Measurements from ENCODE around the gene CPLANE1.
"Not testable (repeated sequence)": the region's sequence is repeated elsewhere in the genome, so short reads cannot be mapped to it uniquely, and the experiment has no call there.

Gene CPLANE1
- total RNA-seq: 29.0 to 55.1 (median 46.9) reads per million in 4 donors

GRCh38 chr5:37248970-37249814 lies at the start of gene CPLANE1:
Gene CPLANE1 (minus strand): TSS chr5:37249376. CDS start chr5:37247698, 1,678 bp downstream.
- DNase-seq: peak; percentile 17 to 60 (median 27)

DNA sequence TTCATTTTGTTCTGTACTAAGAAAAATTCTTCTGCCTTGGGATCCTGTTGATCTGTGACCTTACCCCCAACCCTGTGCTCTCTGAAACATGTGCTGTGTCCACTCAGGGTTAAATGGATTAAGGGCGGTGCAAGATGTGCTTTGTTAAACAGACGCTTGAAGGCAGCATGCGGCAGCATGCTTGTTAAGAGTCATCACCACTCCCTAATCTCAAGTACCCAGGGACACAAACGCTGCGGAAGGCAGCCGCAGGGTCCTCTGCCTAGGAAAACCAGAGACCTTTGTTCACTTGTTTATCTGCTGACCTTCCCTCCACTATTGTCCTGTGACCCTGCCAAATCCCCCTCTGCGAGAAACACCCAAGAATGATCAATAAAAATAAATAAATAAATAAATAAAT lies 47.1 kb upstream of the CPLANE1 start:
- not testable (repeated sequence) for DNase-seq

DNA sequence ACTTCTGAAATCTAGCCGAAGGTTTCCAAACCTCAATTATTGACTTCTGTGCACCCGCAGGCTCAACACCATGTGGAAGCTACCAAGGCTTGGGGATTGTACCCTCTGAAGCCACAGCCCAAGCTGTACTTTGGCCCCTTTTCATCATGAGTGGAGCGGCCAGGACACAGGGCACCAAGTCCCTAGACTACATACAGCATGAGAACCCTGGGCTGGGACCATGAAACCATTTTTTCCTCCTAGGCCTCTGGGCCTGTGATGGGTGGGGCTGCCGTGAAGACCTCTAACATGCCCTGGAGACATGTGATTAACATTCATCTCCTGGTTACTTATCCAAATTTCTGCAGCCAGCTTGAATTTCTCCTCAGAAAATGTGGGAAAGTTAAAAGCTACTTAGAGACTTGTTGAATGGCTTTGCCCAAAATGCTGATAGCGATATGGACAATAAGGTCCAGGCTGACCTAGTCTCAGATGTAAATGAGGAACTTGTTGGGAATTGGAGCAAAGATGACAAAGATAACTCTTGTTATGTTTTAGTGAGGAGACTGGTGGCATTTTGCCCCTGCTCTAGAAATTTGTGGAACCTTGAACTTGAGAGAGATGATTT lies 34.1 kb upstream of the CPLANE1 start:
- no peak for DNase-seq

DNA sequence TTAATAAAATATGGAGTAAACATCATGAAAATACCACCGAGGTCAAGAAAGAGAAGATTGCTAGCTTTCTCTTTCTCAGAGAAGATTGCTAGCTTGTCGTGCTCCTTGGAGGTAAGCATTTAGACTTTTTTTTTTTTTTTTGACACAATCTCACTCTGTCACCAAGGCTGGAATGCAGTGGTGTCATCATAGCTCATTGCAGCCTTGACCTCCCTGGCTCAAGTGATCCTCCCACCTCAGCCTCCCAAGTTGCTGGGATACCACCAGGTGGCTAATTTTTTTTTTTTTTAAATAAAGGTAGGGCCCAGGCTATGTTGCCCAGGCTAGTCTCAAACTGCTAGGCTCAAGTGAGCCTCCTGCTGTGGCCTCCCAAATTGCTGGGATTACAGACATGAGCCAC lies 26.3 kb upstream of the CPLANE1 start:
- DNase-seq: no peak

- no peak for DNase-seq
Observed at GRCh38 chr5:37272511-37272910, 23.3 kb upstream of the CPLANE1 start.

GRCh38 chr5:37268100-37268499 lies 18.9 kb upstream of the CPLANE1 start:
- not testable (repeated sequence) for DNase-seq

DNA sequence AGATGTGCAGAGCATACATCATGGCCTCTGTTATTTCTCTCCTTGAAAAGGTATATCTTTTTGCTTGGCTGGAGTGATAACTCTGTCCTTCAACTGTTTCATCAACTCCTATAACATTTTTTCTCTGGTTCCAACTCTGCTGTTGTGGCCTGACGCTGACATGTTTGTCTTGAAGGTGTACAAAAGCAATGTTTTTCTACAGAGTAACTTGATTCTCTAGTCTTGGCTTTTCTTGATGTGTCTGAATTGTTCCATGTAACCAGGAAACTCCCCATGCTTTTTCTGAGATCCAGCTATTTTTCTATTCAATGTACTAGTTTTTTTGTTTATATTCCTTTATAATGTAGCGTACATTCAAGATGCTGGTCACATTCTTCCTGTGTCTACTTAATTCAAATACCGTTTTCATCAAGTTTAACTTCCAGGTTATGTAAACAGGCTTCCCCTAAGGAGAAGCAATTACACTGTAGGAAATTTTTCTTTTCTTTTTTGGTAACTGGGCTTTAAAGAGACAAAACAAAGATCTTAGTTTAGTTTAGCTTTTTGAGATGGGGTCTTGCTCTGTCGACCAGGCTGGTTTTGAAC lies 6.7 kb upstream of the CPLANE1 start:
- DNase-seq: no peak

- DNase-seq: no peak
Observed at GRCh38 chr5:37254581-37254980, 5.4 kb upstream of the CPLANE1 start.

- DNase-seq: no peak
Observed at GRCh38 chr5:37251665-37252064, 2.5 kb upstream of the CPLANE1 start.

- DNase-seq: no peak
Observed at GRCh38 chr5:37249815-37250164, 614 bp upstream of the CPLANE1 start.

DNA sequence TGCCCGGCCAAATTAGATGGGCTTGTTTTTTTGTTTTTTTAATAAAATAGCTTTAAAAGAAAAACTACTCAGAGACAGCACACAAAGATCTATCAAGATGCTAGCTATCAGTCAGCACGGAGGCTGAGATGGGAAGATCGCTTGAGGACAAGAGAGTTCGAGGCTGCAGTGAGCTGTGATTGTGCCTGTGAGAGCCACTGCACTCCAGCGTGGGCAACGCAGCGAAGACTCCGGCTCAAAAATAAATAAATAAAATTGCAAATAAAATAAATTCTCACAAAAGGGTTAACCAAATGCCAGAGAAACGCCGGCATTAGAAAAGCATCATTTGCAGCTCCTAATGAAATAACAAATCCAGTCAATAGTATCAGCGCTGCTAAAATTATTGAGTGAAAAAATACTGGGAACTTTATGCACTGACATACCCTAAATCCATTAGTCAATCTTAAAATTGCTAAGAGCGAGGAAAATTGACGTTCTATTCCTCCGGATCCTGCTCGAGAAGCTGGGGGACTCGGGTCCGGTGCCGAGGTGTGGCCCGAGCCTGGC lies 681 bp downstream of the CPLANE1 start:
- no peak for DNase-seq

DNA sequence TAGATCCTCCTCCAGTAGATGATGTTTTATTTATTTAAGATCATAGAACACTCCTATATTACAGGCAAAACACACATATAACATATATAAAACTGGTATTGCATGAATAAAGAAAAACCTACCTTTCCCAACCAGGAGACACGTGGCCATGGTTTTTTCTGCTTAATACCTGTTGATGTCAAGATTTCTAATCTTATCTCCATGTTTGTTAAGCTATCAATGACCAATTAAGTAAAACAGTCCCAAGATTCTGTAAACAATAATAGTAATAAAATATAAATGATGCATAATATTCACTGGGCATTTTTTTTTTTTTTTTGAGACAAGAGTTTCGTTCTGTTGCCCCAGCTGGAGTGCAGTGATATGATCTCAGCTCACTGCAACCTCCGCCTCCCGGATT lies 1.7 kb downstream of the CPLANE1 start:
- no peak for DNase-seq

- no peak for DNase-seq
Observed at GRCh38 chr5:37247036-37247435, 2.1 kb downstream of the CPLANE1 start.

GRCh38 chr5:37234288-37234687 lies 14.9 kb downstream of the CPLANE1 start:
- DNase-seq: no peak

- no peak for DNase-seq
Observed at GRCh38 chr5:37226377-37226776, 22.8 kb downstream of the CPLANE1 start.

DNA sequence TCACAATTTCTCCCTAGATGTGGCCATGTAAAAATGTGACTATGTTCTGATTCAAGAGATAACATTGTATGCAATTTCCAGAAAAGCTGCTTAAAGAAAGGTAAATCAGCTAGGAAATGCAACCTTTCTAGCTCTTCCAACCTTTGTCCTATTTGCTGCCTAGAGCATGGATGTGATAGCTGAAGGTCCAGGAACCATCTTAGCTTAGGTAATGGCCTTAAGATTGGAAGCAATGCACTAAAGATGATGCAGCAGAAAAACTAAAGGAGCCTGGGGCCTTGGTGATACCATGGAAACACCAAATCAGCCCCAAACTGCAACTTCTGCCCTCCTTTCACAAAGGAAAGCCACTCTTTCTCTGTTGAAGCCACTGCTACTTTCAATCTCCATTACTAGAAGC lies 27.0 kb downstream of the CPLANE1 start:
- no peak for DNase-seq

GRCh38 chr5:37220426-37220825 lies 28.8 kb downstream of the CPLANE1 start:
- DNase-seq: not testable (repeated sequence)

DNA sequence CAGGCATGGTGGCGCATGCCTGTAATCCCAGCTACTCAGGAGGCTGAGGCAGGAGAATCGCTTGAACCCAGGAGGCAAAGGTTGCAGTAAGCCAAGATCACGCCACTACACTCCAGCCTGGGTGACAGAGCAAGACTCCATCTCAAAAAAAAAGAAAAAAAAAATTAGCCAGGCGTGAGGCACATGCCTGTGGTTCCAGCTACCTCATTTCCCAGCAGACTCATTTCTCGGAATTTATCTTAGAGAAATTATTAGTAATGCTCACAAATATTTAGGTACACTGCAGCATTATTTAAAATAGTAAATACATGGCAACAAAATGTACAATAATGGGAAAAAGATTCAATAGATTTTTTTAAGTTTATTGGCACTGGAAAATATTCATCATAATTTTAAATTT lies 29.8 kb downstream of the CPLANE1 start:
- not testable (repeated sequence) for DNase-seq

- DNase-seq: no peak
Observed at GRCh38 chr5:37217976-37218375, 31.2 kb downstream of the CPLANE1 start.

DNA sequence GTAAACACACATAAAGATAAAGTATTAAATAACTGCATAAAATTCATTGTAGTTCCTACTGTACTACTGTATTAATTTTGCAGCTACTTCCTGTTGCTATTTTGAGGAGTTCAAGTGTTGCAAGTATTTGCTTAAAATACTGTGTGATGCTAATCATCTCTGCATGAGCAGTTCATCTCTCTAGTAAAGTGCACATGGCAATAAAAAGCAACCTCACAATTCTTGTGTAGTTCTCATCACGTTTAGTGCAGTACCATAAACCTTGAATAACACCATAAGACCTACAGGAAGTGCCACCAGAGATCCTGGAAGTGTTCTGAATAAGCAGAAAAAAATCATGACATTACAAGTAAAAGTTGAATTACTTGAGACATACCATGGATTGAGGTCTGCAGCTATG lies 34.6 kb downstream of the CPLANE1 start:
- DNase-seq: peak in 1 of 5 donors; percentile 29

GRCh38 chr5:37212096-37212495 lies 37.1 kb downstream of the CPLANE1 start:
- no peak for DNase-seq

DNA sequence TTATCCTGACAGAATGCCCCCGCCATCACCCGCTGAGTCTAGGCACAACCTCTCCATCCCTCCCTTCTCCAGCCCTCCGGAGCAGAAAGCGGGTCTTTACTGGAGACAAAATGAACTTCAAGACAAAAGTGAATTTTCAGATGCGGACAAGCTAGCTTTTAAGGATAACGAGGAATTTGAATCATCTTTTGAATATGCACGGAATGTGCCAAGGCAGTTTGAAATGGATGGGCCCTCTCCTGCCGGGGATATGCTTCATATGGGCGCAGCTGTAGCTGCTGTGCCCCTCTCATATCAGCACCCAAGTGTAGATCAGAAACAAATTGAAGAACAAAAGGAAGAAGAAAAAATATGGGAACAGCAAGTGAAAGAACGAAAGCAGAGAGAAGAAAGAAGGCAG lies 37.5 kb downstream of the CPLANE1 start:
- no peak for DNase-seq
